Stimulated activated naive B cell treated with anti-CD40 and anti-IgM and Interleukin-4, amounts not matched to agents 10 μg/mL and 1 μg/mL and 100 μg/mL, for 72 hours (primary cell): ENCODE measurements around the gene ALX4.
A peak's percentile ranks its signal among the peaks of the same experiment; 100 is the strongest.

Experiments used
- ATAC-seq, 2 donors: fragments of 150-1000 bp; cut with Tn5 transposase; replicated peaks; 2 replicates each; pipeline ENCODE4 v1.10.0; 2021; ENCODE audit warnings: moderate library complexity in 1 of 2
- DNase-seq: peaks from one replicate; pipeline ENCODE4 v3.0.0; 2021
- H3K27ac Mint-ChIP-seq: one replicate; pipeline ENCODE4 v1.8.0; 2022; ENCODE audit warnings: mild to moderate bottlenecking, mixed read lengths
- H3K27me3 Mint-ChIP-seq, 2 donors: one replicate each; pipeline ENCODE4 v1.8.0; 2022; ENCODE audit warnings: mixed read lengths in 2 of 2
- H3K36me3 Mint-ChIP-seq, 2 donors: one replicate each; pipeline ENCODE4 v1.8.0; 2022; ENCODE audit warnings: mixed read lengths in 2 of 2, mild to moderate bottlenecking in 1 of 2
- H3K4me1 Mint-ChIP-seq, 2 donors: one replicate each; pipeline ENCODE4 v1.8.0; 2022; ENCODE audit warnings: mixed read lengths in 2 of 2, mild to moderate bottlenecking in 1 of 2
- H3K4me3 Mint-ChIP-seq, 2 donors: one replicate each; pipeline ENCODE4 v1.8.0; 2022; ENCODE audit warnings: mild to moderate bottlenecking in 2 of 2, mixed read lengths in 2 of 2, moderate library complexity in 1 of 2
- H3K9me3 Mint-ChIP-seq, 2 donors: one replicate each; pipeline ENCODE4 v1.8.0; 2022; ENCODE audit warnings: mixed read lengths in 2 of 2, mild to moderate bottlenecking in 1 of 2

Gene ALX4

DNA sequence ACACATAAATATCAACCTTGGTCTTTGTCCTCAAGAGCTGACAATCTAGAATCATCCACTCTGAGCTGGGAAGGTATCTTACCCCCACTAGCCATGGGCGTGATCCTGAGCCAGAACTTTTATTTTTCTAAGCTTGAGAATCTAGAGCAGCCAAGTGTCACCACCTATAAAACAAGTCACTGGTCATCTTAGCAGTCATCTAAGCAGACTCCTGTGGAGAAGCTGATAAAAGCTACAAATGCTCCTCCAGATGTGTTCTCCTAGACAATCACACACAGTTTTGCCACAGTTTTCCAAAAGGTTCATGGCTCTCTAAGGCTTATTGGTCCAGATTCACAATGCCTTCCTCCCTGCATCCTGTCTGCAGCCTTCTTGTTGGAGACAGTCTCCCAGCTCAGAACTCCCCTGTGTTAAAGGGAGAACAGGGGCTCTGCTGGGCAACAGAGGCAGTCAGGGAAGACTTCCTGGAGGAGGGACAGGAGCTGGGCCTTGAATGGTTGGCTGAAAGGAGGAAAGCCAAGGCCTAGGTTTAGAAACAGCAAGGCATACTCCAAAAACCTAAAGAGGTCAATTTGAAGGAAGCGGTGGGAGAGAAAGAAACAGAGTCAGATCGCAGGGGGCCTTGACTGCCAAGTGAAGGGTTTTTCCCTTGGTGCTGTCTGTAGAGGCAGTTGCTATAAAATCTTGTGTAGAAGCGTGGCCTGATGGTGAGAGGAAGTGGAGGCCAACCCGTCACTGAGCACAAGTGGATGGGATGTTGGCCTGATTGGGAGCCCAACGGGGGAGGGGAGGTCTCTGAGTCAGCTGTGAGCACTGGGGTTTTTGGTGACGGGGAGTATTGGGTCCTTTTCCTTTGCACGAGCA is 42.0 kb downstream of the ALX4 start:
- Mint-ChIP-seq H3K27me3 (peaks cover 13 to 17% of the 10 kb centered on the region in 2 donors), H3K4me1 (no peaks in the 10 kb centered on the region), H3K9me3 (no peaks in the 10 kb centered on the region), H3K4me3 (no peak overlapping the region), H3K36me3 (no peaks in the 10 kb centered on the region), H3K27ac (no peak overlapping the region)
- ATAC-seq (no peak), DNase-seq (no peak)

DNA sequence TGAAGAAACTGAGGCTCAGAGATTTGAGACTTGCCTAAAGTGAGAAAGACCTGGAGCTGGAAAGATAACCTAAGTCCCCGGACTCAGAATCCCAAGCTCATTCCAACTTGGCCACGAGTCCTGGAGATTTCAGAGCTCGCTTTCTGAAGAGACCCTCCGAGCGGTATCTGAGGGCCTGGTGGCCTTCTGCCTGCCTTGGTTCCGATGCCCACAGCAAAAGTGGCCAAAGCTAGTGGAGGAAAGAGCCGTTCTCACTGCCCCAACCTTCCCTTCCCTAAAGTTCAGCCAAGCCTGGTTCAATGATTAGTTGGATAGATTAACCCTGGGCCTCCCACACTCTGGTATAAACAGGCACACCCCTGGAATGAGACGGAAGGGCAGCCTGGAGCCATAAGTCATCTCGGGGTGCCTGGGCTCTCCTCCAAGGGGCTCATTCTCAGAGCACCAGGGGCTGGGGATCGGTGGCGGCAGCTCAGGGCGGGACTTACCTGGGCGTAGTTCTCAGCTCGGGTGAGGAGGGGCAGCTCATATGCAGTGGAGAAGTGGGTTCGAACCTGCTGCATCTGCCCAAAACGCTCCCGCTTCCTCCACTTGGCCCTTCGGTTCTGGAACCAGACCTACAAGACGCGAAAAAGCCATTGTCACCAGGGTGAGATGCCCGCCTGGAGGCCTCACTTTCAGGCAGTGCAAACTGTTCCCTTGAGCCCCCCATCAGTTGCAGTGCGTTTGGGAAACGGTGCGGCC is 42.8 kb downstream of the ALX4 start:
- peaks cover 13 to 17% of the 10 kb centered on the region in 2 donors for H3K27me3 Mint-ChIP-seq
- no peak overlapping the region for H3K4me3 Mint-ChIP-seq
- no peak for ATAC-seq
- H3K36me3 Mint-ChIP-seq, result no peaks in the 10 kb centered on the region
- no peaks in the 10 kb centered on the region for H3K9me3 Mint-ChIP-seq
- no peak overlapping the region for H3K27ac Mint-ChIP-seq
- no peak for DNase-seq
- H3K4me1 Mint-ChIP-seq, result no peaks in the 10 kb centered on the region

DNA sequence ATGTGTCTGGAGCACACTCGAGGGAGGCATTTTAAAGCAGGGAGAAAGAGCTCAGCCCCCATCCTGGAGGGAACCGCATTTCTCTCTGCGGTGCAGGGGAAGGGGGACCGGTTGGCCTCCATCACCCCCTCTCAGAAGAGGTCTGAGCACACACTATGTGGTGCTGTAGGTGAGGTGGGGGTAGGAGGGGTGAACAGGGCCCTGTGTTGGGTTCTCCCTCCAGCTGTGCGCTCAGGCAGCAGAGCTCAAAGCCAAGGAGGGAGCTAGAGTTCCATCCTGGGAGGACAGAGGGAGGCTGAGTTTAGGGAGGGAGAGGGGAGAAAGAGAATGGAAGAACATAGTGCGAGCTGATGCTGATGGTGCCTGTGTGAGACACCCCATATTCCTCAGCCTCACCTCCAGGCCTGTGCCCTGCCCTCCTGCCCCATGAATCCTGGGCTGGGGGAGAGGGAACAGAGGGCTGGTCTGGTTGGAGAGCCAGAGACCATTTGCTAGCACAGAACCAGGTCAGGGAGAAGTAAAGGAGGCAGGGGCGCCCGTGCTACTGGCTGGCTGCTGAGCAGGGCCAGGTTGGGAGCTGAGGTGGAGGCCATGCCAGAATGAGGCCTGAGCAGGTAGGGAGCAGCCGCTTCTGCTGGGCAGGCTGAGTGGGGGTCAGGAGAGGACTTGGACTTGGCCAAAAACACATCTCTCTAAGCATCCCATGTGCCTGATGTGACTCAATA is 43.7 kb downstream of the ALX4 start:
- Mint-ChIP-seq H3K36me3 (no peaks in the 10 kb centered on the region), H3K27ac (peak overlapping the region; percentile 6), H3K4me3 (no peak overlapping the region), H3K27me3 (peaks cover 8 to 17% of the 10 kb centered on the region in 2 donors), H3K9me3 (no peaks in the 10 kb centered on the region), H3K4me1 (no peaks in the 10 kb centered on the region)
- ATAC-seq, result no peak
- no peak for DNase-seq

DNA sequence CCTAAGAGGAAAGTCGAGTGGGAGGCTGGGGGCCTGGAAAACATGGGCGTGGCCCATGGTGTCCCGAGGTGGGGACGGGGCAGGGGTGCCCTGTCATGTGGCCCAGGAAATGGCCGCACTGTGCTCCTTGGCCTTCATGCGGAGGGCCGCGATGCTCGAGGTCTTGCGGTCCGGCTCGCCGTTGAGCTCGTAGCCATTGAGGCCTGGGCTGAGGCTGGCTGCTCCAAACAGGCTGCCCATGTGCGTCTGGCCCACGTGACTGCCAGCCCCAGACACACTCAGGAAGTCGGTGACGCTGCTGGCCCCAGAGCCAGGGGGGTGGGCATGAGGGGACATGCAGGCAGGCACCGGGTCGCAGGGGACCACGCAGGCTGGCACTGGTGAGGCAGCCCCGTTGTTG is 45.2 kb downstream of the ALX4 start:
- Mint-ChIP-seq H3K4me3 (no peak overlapping the region), H3K4me1 (no peaks in the 10 kb centered on the region), H3K27me3 (peaks cover 0 to 11% of the 10 kb centered on the region in 2 donors), H3K36me3 (no peaks in the 10 kb centered on the region), H3K27ac (no peak overlapping the region), H3K9me3 (no peaks in the 10 kb centered on the region)
- ATAC-seq (no peak), DNase-seq (no peak)

DNA sequence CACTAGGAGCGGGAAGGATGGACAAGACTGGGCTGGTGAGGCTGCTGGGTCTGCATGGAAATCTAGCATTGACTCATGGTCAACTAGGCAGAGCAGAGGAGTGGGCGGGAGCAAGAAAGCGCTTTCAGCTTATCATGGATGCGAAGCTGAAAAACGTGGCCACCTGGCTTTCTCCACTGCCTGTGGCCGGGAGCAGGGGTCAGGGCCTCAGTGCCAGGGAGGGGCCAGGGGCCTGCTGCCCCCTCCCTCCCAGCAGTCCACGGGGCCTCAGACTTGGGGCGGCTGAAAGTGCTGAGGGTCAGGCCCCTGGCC is 45.5 kb downstream of the ALX4 start:
- H3K4me3 Mint-ChIP-seq, result no peak overlapping the region
- DNase-seq (no peak), ATAC-seq (no peak)
- no peaks in the 10 kb centered on the region for H3K9me3 Mint-ChIP-seq
- H3K27me3 Mint-ChIP-seq, result peaks cover 0 to 11% of the 10 kb centered on the region in 2 donors
- H3K4me1 Mint-ChIP-seq, result no peaks in the 10 kb centered on the region
- no peak overlapping the region for H3K27ac Mint-ChIP-seq
- H3K36me3 Mint-ChIP-seq, result no peaks in the 10 kb centered on the region

DNA sequence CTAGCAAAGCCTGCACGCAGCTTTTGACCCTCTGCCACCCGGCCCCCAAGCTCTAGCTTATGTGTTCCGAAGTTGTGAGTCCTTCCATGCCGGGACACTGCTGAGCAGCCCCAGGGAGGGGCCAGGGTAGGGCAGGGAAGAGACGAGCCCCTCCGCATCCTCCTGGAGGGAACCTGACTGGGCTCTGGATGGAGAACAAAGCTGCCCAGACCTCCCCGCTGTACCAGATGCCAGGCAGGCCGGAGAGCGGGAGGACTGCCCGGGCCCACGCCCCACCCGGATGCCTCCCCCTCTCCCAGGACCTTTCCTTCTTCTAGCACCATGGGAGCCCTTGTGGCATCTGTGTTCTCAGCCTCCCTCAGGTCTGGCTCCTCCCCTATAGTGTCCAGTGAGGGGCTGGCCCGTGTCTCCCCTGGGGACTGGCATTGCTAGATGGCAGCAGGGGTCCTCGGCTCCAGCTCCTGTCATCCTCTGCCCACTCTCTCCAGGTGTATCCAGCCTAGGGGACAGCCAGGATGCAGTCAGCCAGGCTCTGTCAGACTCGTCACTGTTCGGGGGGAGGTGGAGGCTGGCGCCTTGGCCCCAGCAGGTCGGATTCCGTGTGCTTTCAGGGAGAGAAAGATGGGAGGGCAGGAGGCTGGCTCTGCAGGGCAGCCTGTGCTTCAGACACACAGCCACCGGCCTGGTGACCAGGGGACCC is 46.1 kb downstream of the ALX4 start:
- ATAC-seq, result no peak
- H3K27me3 Mint-ChIP-seq, result peaks cover 0 to 11% of the 10 kb centered on the region in 2 donors
- H3K4me3 Mint-ChIP-seq, result no peak overlapping the region
- no peaks in the 10 kb centered on the region for H3K9me3 Mint-ChIP-seq
- no peak overlapping the region for H3K27ac Mint-ChIP-seq
- no peaks in the 10 kb centered on the region for H3K4me1 Mint-ChIP-seq
- no peak for DNase-seq
- no peaks in the 10 kb centered on the region for H3K36me3 Mint-ChIP-seq

DNA sequence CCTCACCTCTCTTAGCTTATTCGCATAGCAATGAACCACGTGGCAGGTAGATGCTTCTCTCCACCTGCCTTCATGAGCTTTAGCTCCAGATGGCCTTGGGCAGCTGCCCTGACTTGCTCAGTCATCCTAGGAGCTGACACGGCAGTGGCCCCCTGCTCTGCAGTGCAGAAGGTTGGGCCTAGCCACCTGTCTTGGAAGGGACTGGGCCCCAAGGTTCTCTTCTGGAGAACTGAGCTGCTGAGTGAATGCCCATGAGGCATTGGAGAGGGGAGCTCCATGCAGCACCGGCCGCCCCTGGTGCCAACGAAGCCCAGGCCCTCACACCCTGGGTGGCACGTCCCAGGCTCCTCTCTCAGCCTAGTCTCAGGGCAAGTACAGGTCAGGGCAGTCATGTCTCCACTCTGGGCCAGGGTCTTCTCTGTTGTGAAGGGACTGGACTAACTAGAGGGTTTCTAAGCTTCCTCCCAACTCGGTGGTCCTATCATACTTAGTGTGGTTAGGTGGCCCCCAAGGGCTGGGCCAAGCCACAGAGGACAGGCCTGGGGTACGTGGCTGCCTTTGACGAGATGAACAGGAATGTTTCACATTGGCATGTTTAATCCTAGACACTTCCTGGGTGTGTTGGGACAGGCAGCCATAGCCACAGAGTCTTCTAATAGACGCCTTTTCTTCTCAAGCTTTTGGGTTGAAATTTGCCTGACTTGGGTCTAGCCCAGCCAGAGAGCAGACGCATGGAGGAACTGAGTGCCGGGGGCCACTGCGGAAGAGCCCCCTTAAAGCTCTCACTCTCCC is 47.9 kb downstream of the ALX4 start:
- peaks cover 0 to 3% of the 10 kb centered on the region in 2 donors for H3K36me3 Mint-ChIP-seq
- H3K27ac Mint-ChIP-seq, result no peak overlapping the region
- no peak overlapping the region for H3K4me3 Mint-ChIP-seq
- H3K4me1 Mint-ChIP-seq, result peaks cover 0 to 4% of the 10 kb centered on the region in 2 donors
- H3K27me3 Mint-ChIP-seq, result peaks cover 0 to 11% of the 10 kb centered on the region in 2 donors
- H3K9me3 Mint-ChIP-seq, result no peaks in the 10 kb centered on the region
- no peak for DNase-seq
- no peak for ATAC-seq

DNA sequence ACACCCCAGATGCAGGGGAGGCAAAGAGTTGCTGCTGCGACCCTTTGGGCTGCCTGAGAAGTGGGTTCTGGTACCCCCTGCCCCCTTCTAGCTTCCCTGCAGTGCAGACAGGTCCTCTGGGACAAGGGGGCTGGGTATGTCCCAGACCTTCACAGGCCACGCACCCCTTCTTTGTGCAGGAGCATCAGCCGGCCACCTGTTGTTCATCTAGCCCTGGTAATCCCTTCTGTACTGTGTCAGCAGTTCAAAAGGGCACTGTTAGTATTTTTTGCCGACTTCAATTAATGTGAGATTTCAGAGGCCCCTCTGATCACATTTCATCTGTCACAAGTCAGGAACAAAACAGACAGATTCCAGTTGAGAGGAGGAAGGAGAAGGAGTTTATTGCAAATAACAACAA is 49.9 kb downstream of the ALX4 start:
- Mint-ChIP-seq H3K36me3 (peaks cover 0 to 3% of the 10 kb centered on the region in 2 donors), H3K9me3 (no peaks in the 10 kb centered on the region), H3K27ac (no peak overlapping the region), H3K27me3 (peaks cover 0 to 6% of the 10 kb centered on the region in 2 donors), H3K4me1 (peaks cover 0 to 4% of the 10 kb centered on the region in 2 donors), H3K4me3 (no peak overlapping the region)
- DNase-seq (no peak), ATAC-seq (no peak)

DNA sequence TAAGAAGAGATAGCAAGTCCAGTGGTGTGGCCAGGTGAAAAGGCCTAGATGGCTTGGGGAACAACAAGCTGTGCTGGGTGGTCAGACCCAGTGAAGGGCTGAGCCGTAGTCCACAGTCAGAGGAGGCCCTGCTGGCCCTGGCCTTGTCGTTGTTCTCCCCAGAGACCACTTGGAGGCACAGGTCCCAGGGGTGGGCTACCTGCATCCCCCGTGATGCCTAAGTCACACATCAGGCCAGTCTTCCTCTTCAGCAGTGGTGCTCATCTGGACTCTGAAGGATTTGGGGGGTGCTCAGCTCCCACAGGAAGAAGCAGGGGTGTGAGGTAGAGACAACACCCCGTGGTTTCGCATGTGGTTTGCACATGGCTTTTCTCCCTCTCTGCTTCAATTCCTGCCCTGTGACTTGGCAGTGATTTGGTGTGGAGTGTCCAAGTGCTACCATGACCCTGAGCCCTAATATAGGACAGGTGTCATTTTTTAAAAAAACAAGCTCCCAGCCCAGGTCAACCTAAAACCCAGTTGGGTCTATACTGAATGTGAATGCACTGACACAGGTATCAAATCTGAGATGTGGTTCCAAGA is 51.0 kb downstream of the ALX4 start:
- H3K4me1 Mint-ChIP-seq, result peaks cover 0 to 4% of the 10 kb centered on the region in 2 donors
- peaks cover 0 to 6% of the 10 kb centered on the region in 2 donors for H3K27me3 Mint-ChIP-seq
- no peak overlapping the region for H3K4me3 Mint-ChIP-seq
- H3K27ac Mint-ChIP-seq, result peak overlapping the region; percentile 14
- peaks cover 0 to 3% of the 10 kb centered on the region in 2 donors for H3K36me3 Mint-ChIP-seq
- H3K9me3 Mint-ChIP-seq, result no peaks in the 10 kb centered on the region
- no peak for ATAC-seq
- no peak for DNase-seq

DNA sequence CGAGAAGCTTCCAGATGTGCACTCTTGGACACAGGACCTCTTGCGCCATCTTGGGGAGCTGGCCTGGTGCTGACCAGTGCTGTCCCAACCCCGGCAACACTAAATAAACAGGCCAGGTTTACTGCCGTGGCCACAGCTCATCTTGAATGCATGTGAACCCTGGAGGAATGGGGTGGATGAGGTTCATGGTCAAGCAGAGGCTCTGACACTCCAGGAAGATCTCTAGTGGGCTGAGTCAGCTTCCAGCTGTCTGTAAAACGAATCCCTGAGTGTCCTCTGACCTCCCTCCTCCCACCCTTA is 51.8 kb downstream of the ALX4 start:
- Mint-ChIP-seq H3K27me3 (peaks cover 0 to 2% of the 10 kb centered on the region in 2 donors), H3K27ac (no peak overlapping the region), H3K36me3 (peaks cover 0 to 4% of the 10 kb centered on the region in 2 donors), H3K4me3 (no peak overlapping the region), H3K4me1 (peaks cover 0 to 4% of the 10 kb centered on the region in 2 donors), H3K9me3 (peaks cover 0 to under 1% of the 10 kb centered on the region in 2 donors)
- ATAC-seq (no peak), DNase-seq (no peak)

DNA sequence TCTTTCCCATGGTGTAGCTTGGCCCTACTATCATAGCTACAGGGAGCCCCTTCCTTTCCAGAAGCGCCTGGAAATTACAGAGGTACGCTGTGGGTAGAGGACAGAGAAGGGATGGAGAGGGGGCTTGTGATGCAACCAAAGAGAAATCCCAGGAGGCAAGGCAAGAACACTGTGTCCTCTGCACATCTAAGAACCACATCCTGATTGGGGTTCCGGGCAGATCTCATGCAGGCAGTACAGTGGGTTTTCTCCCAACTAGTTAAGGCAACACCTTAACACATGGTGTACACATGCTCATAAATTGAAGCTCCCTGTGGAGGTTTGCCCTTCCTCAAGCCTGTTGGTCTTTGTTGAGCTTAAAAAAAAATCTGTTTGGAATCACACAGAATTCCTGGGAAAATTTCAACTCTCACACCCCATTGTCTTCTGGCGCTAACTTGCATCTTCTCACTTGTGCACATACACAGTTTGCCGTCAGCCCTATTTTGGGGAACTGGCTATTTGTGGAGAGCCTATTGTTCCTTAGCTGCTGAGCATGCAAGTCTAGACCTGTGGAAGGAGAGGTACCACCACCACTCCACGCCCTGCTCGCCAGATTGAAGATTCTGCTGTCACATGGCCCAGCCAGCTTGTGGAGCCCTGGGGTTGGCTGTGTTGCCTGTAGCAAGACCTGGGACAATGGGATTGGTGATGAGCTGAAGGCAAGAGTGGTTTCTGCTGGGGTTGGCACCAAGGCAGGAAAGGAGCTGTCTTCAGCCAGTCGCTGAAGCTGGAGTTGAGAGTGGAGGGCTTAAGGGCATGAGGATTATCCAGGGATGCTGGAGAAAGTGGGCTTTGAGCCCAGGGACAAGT is 52.4 kb downstream of the ALX4 start:
- no peak for DNase-seq
- H3K9me3 Mint-ChIP-seq, result peaks cover 4 to 6% of the 10 kb centered on the region in 2 donors
- H3K36me3 Mint-ChIP-seq, result peaks cover 4 to 10% of the 10 kb centered on the region in 2 donors
- H3K27me3 Mint-ChIP-seq, result no peaks in the 10 kb centered on the region
- H3K4me3 Mint-ChIP-seq, result no peak overlapping the region
- peaks cover 0 to 4% of the 10 kb centered on the region in 2 donors for H3K4me1 Mint-ChIP-seq
- no peak for ATAC-seq
- H3K27ac Mint-ChIP-seq, result no peak overlapping the region

DNA sequence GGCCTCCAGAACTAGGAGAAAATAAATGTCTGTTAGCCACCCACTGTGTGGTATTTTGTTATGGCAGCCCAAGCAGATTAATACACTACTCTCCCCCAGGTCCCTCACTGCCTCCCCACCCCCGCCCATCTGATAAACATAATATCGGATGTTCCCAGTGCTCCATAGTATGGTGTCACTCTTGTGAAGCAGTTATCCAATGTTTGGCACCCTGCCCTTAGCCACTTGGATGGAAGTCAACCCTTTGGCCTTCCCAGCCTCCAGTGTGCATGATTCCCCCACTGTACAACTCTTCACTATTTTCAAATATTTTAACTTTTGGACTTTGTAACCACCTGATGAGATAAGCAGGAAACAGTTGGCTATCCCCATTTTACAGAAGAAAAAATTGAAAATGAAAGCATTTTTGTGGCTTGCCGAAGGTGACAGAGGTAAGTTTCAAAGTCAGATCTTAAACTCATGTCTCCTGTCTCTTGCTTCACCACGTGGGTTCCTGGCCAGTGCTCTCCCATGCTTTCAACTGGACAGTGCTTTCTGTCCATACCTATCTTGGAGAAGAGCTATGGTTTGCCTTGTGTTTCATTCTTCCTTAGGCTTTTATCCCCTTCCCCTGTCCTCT is 53.2 kb downstream of the ALX4 start:
- H3K36me3 Mint-ChIP-seq, result peaks cover 11 to 18% of the 10 kb centered on the region in 2 donors
- H3K9me3 Mint-ChIP-seq, result peaks cover 12 to 14% of the 10 kb centered on the region in 2 donors
- peaks cover 0 to 4% of the 10 kb centered on the region in 2 donors for H3K4me1 Mint-ChIP-seq
- no peak overlapping the region for H3K27ac Mint-ChIP-seq
- H3K4me3 Mint-ChIP-seq, result no peak overlapping the region
- no peak for ATAC-seq
- H3K27me3 Mint-ChIP-seq, result no peaks in the 10 kb centered on the region
- no peak for DNase-seq
